A549 (cell line): Measurements from ENCODE around the gene NIP7.

ENCODE experiments used
- BHLHE40 ChIP-seq: IDR thresholded peaks from 2 replicates; pipeline ENCODE4 v1.6.1; 2012; ENCODE audit warnings: low read depth, low read length, inconsistent platforms
- CBX2 ChIP-seq: fragments of 200-600 bp; sonication (generic); IDR thresholded peaks from 2 replicates; pipeline ENCODE4 v1.6.1; 2016; ENCODE audit warnings: low read depth, mild to moderate bottlenecking, borderline replicate concordance
- HDAC2 ChIP-seq: fragments of 200-600 bp; sonication (generic); IDR thresholded peaks from 2 replicates; pipeline ENCODE4 v1.6.1; 2016
- POLR2A ChIP-seq: IDR thresholded peaks from 2 replicates; pipeline ENCODE4 v1.6.1; 2012; ENCODE audit warnings: mild to moderate bottlenecking, low read length
- POLR2AphosphoS2 ChIP-seq: conservative IDR thresholded peaks from 2 replicates; pipeline ENCODE4 v1.6.1; 2012; ENCODE audit warnings: low read length, improper control_type of control experiment, inconsistent platforms
- RAD21 ChIP-seq, 2 experiments: fragments of >200 bp in 1 of 2; sonication (Bioruptor Twin) in 1 of 2; formaldehyde crosslinking in 1 of 2; IDR thresholded peaks in 1 of 2; conservative IDR thresholded peaks in 1 of 2; 2 replicates in 1 of 2; 3 replicates in 1 of 2; pipeline ENCODE4 v1.6.1; 2012 to 2018; ENCODE audit warnings: inconsistent platforms in 1 of 2
- ZSCAN20 ChIP-seq: fragments of 250-450 bp; sonication (Bioruptor Pico); IDR thresholded peaks from 2 replicates; pipeline ENCODE4 v1.8.0; 2022; ENCODE audit warnings: mild to moderate bottlenecking, moderate library complexity
- TF ChIP-seq, protein P1 (sequence below): fragments of 250-450 bp; sonication (Bioruptor Pico); IDR thresholded peaks from 2 replicates; pipeline ENCODE4 v1.5.0; 2020; ENCODE audit warnings: low read depth, mild to moderate bottlenecking, moderate library complexity
- TF ChIP-seq, protein P2 (sequence below): fragments of >200 bp; sonication (Bioruptor Twin); formaldehyde crosslinking; IDR thresholded peaks from 3 replicates; pipeline ENCODE4 v1.5.1; 2016
- TF ChIP-seq, protein P3 (sequence below): fragments of 450-650 bp; IDR thresholded peaks from 2 replicates; pipeline ENCODE4 v1.6.1; 2014; ENCODE audit warnings: antibody characterized with exemption

DNA sequence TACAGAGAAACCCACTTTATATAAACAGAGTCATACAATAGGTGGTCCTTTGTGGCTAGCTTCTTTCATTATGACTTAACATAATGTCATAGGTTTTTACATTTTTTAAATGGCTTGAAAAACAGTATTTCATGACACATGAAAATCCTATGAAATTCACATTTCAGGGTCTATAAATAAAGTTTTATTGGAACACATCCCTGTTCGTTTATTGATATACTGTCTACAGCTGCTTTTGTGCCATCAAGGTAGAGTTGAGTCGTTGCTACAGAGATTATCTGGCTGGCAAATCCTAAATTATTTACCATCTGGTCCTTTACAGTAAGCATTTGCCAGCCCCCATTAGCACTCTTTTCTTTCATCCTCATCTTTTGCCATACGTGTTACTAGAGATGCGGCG is 26.1 kb upstream of the NIP7 start:
- TF ChIP-seq BHLHE40 (no peak), HDAC2 (no peak), CBX2 (no peak), ZSCAN20 (no peak), POLR2A (no peak), POLR2AphosphoS2 (no peak), RAD21 (conservative IDR thresholded peaks at IDR 0.05 in 1 of 2, IDR thresholded peaks at IDR 0.05 in 1 of 2) (no peak)
- TF ChIP-seq, protein P1, sequence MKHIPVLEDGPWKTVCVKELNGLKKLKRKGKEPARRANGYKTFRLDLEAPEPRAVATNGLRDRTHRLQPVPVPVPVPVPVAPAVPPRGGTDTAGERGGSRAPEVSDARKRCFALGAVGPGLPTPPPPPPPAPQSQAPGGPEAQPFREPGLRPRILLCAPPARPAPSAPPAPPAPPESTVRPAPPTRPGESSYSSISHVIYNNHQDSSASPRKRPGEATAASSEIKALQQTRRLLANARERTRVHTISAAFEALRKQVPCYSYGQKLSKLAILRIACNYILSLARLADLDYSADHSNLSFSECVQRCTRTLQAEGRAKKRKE (CRISPR knock-in tag): no peak
- TF ChIP-seq, protein P2, sequence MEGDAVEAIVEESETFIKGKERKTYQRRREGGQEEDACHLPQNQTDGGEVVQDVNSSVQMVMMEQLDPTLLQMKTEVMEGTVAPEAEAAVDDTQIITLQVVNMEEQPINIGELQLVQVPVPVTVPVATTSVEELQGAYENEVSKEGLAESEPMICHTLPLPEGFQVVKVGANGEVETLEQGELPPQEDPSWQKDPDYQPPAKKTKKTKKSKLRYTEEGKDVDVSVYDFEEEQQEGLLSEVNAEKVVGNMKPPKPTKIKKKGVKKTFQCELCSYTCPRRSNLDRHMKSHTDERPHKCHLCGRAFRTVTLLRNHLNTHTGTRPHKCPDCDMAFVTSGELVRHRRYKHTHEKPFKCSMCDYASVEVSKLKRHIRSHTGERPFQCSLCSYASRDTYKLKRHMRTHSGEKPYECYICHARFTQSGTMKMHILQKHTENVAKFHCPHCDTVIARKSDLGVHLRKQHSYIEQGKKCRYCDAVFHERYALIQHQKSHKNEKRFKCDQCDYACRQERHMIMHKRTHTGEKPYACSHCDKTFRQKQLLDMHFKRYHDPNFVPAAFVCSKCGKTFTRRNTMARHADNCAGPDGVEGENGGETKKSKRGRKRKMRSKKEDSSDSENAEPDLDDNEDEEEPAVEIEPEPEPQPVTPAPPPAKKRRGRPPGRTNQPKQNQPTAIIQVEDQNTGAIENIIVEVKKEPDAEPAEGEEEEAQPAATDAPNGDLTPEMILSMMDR: no peak
- TF ChIP-seq, protein P3, sequence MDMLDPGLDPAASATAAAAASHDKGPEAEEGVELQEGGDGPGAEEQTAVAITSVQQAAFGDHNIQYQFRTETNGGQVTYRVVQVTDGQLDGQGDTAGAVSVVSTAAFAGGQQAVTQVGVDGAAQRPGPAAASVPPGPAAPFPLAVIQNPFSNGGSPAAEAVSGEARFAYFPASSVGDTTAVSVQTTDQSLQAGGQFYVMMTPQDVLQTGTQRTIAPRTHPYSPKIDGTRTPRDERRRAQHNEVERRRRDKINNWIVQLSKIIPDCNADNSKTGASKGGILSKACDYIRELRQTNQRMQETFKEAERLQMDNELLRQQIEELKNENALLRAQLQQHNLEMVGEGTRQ: no peak
